ENCODE results near the gene CCT8. TPM values are rescaled to one million over a fixed set of nuclear protein-coding genes. Genes with fewer than 3 reads are reported as not detected.

Gene CCT8
- total and polyA plus RNA-seq, 4 donors: 47.0 to 78.2 (median 58.0) TPM

GRCh38 chr21:29072873-29073221, 601 bp downstream of the CCT8 start:
- Histone ChIP-seq H3K4me1 (ENCODE audit: control insufficient read depth in 4 of 4, insufficient read depth in 4 of 4, low read length in 3 of 4) (peaks cover 9 to 26% (median 14%) of the 10 kb centered on the region in 4 donors), H3K36me3 (ENCODE audit: control insufficient read depth in 4 of 4, insufficient read depth in 3 of 4, low read depth in 1 of 4, low read length in 3 of 4) (peaks cover 0 to 8% (median 5%) of the 10 kb centered on the region in 4 donors)

GRCh38 chr21:29064850-29065481, 8.5 kb downstream of the CCT8 start:
- TF ChIP-seq ATF3 (IDR thresholded peaks at IDR 0.05) (no peak), TAF1 (conservative IDR thresholded peaks at IDR 0.05) (no peak), HNF4A (conservative IDR thresholded peaks at IDR 0.05) (no peak), MAX (IDR thresholded peaks at IDR 0.05) (no peak), JUND (IDR thresholded peaks at IDR 0.05) (no peak), FOXA1 (IDR thresholded peaks at IDR 0.05) (no peak), RXRA (IDR thresholded peaks at IDR 0.05) (no peak), REST (IDR thresholded peaks at IDR 0.05) (no peak), CTCF (IDR thresholded peaks at IDR 0.05; ENCODE audit: low read depth, low read length, missing input control) (no peak), HNF4G (IDR thresholded peaks at IDR 0.05) (no peak), ZBTB33 (IDR thresholded peaks at IDR 0.05) (no peak), NR2F2 (IDR thresholded peaks at IDR 0.05) (no peak)
- DNase-seq (ENCODE audit: low spot score): no peak
- 83% methylated on average over 3 of the region's 3 CpGs for WGBS

More at GRCh38 chr21:29072873-29073221, 601 bp downstream of the CCT8 start:
- WGBS: under 1% methylated on average over 13 of the region's 13 CpGs
- Histone ChIP-seq H3K4me3 (ENCODE audit: low read depth in 1 of 3, low read length in 3 of 3) (peak overlapping the region; percentile 67 to 84 (median 72)), H3K9ac (ENCODE audit: low read depth in 1 of 2, low read length in 2 of 2) (peak overlapping the region; percentile 86 to 94), H3K9me3 (ENCODE audit: control insufficient read depth in 4 of 4, low read length in 3 of 4) (no peaks in the 10 kb centered on the region), H3K27me3 (ENCODE audit: control insufficient read depth in 4 of 4, insufficient read depth in 4 of 4, low read length in 3 of 4) (no peaks in the 10 kb centered on the region), H3K27ac (ENCODE audit: low read depth in 1 of 2, low read length in 2 of 2) (peak overlapping the region; percentile 89 to 91)
- TF ChIP-seq RXRA (IDR thresholded peaks at IDR 0.05) (no peak), GABPA (IDR thresholded peaks at IDR 0.05 in 1 of 2, conservative IDR thresholded peaks at IDR 0.05 in 1 of 2) (no peak), YY1 (IDR thresholded peaks at IDR 0.05) (no peak), EGR1 (IDR thresholded peaks at IDR 0.05; ENCODE audit: low read depth in 2 of 2) (no peak)
- no peak for DNase-seq (ENCODE audit: low spot score)

More at GRCh38 chr21:29064850-29065481, 8.5 kb downstream of the CCT8 start:
- no peak overlapping the region for H3K4me3 ChIP-seq (ENCODE audit: low read depth in 1 of 3, low read length in 3 of 3)
- H3K4me1 ChIP-seq (ENCODE audit: control insufficient read depth in 4 of 4, insufficient read depth in 4 of 4, low read length in 3 of 4): no peaks in the 10 kb centered on the region
- H3K27me3 ChIP-seq (ENCODE audit: control insufficient read depth in 4 of 4, insufficient read depth in 4 of 4, low read length in 3 of 4): no peaks in the 10 kb centered on the region
- H3K9me3 ChIP-seq (ENCODE audit: control insufficient read depth in 4 of 4, low read length in 3 of 4): no peaks in the 10 kb centered on the region
- H3K9ac ChIP-seq (ENCODE audit: low read depth in 1 of 2, low read length in 2 of 2): no peak overlapping the region
- H3K36me3 ChIP-seq (ENCODE audit: control insufficient read depth in 4 of 4, insufficient read depth in 3 of 4, low read depth in 1 of 4, low read length in 3 of 4): peaks cover 9 to 79% (median 69%) of the 10 kb centered on the region in 4 donors
- no peak overlapping the region for H3K27ac ChIP-seq (ENCODE audit: low read depth in 1 of 2, low read length in 2 of 2)

Data from liver (tissue), 9 donors.